RWPE1 (cell line): ENCODE data around the gene AP3B1.

Source experiments
- CTCF ChIA-PET: fragments of 350-600 bp; sonication (Branson Sonifier 250); formaldehyde crosslinking; extraction: SDS; loops from one replicate; lab custom pipeline; 2021; lab: Yijun Ruan, JAX
- POLR2A ChIA-PET: fragments of 400-600 bp; formaldehyde crosslinking; extraction: SDS; loops from one replicate; lab custom pipeline; 2020; ENCODE audit warnings: antibody characterized with exemption; ENCODE audit not compliant: low non-redundant PET; lab: Yijun Ruan, JAX
- DNase-seq: peaks from one replicate; pipeline ENCODE4 v3.0.0; 2012; ENCODE audit warnings: low spot score
- H3K27ac ChIP-seq: fragments of 450-650 bp; 2 replicates; pipeline ENCODE4 v1.5.1; 2017
- CTCF ChIP-seq: fragments of 450-650 bp; conservative IDR thresholded peaks from 2 replicates; pipeline ENCODE4 v1.5.1; 2017; ENCODE audit warnings: low read depth, mild to moderate bottlenecking

The AP3B1 gene

GRCh38 chr5:77960863-77961396, 333.6 kb downstream of the AP3B1 start:
- POLR2A ChIA-PET: no interaction called here
- no peak for DNase-seq

GRCh38 chr5:77960305-77960704, 334.2 kb downstream of the AP3B1 start:
- POLR2A ChIA-PET: no interaction called here
- DNase-seq: no peak
- no peak overlapping the region for H3K27ac ChIP-seq
- no peak for TF ChIP-seq CTCF
- CTCF ChIA-PET: interaction anchor here (1.1 kb wide), 1 partner anchor 9 kb away, joined by 3 read pairs; no protein-coding TSS in a partner anchor

More at GRCh38 chr5:77960863-77961396, 333.6 kb downstream of the AP3B1 start:
- no peak overlapping the region for H3K27ac ChIP-seq
- TF ChIP-seq CTCF: no peak
- CTCF ChIA-PET: interaction anchor here (1.1 kb wide), 1 partner anchor 9 kb away, joined by 3 read pairs; no protein-coding TSS in a partner anchor

GRCh38 chr5:77958642-77959330, 335.7 kb downstream of the AP3B1 start:
- DNase-seq: no peak
- H3K27ac ChIP-seq: no peak overlapping the region
- ChIA-PET CTCF (interaction anchor here (0.6 to 0.7 kb wide), 3 partner anchors 133 to 280 kb away, joined by 3 to 4 read pairs (median 3); no protein-coding TSS in a partner anchor), POLR2A (no interaction called here)
- no peak for TF ChIP-seq CTCF

- no peak for TF ChIP-seq CTCF
- POLR2A ChIA-PET: no interaction called here
- DNase-seq: no peak
- CTCF ChIA-PET: interaction anchor here (0.7 kb wide), 3 partner anchors 46 to 418 kb away, joined by 3 to 4 read pairs (median 3); no protein-coding TSS in a partner anchor
- H3K27ac ChIP-seq: no peak overlapping the region
These were observed 336.5 kb downstream of the AP3B1 start for GRCh38 chr5:77957931-77958521.

GRCh38 chr5:77957516-77957915, 337.0 kb downstream of the AP3B1 start:
- ChIA-PET CTCF (interaction anchor here (0.7 kb wide), 3 partner anchors 45 to 418 kb away, joined by 3 to 4 read pairs (median 3); no protein-coding TSS in a partner anchor), POLR2A (no interaction called here)
- no peak for TF ChIP-seq CTCF
- H3K27ac ChIP-seq: no peak overlapping the region
- no peak for DNase-seq

GRCh38 chr5:77957081-77957480, 337.4 kb downstream of the AP3B1 start:
- no peak overlapping the region for H3K27ac ChIP-seq
- ChIA-PET POLR2A (no interaction called here), CTCF (interaction anchor here (0.7 kb wide), 1 partner anchor 339 kb away, joined by 3 read pairs; no protein-coding TSS in a partner anchor)
- no peak for DNase-seq
- TF ChIP-seq CTCF: no peak
